Muscle layer of duodenum (tissue), 2 donors: ENCODE data around the gene RIPOR3.
"Not testable (repeated sequence)": the region's sequence is repeated elsewhere in the genome, so short reads cannot be mapped to it uniquely, and the experiment has no call there.

Experiments used
- H3K27ac ChIP-seq: one replicate; pipeline ENCODE4 v1.7.0; 2013; ENCODE audit warnings: mild to moderate bottlenecking, low read length
- H3K27me3 ChIP-seq: one replicate; pipeline ENCODE4 v1.7.0; 2013; ENCODE audit warnings: low read depth, mild to moderate bottlenecking, control low read depth, low read length
- H3K36me3 ChIP-seq, 2 donors: one replicate each; pipeline ENCODE4 v1.7.0; 2013; ENCODE audit warnings: low read length in 2 of 2, control low read depth in 1 of 2, mild to moderate bottlenecking in 1 of 2; ENCODE audit not compliant: insufficient read depth in 2 of 2, control insufficient read depth in 1 of 2
- H3K4me1 ChIP-seq, 2 donors: one replicate each; pipeline ENCODE4 v1.7.0; 2013; ENCODE audit warnings: low read length in 2 of 2, mild to moderate bottlenecking in 2 of 2, control low read depth in 1 of 2, moderate library complexity in 1 of 2; ENCODE audit not compliant: insufficient read depth in 2 of 2, control insufficient read depth in 1 of 2
- H3K4me3 ChIP-seq, 2 donors: one replicate each; pipeline ENCODE4 v1.7.0; 2013; ENCODE audit warnings: low read length in 2 of 2, low read depth in 1 of 2, mild to moderate bottlenecking in 1 of 2
- H3K9me3 ChIP-seq, 2 donors: one replicate each; pipeline ENCODE4 v1.7.0; 2013; ENCODE audit warnings: low read length in 2 of 2, control low read depth in 1 of 2, mild to moderate bottlenecking in 1 of 2; ENCODE audit not compliant: control insufficient read depth in 1 of 2
- donor health status: healthy.

Gene RIPOR3

GRCh38 chr20:50712771-50713656 is 21.7 kb upstream of the RIPOR3 start:
- Histone ChIP-seq H3K4me1 (no peaks in the 10 kb centered on the region), H3K27ac (no peak overlapping the region), H3K4me3 (no peak overlapping the region), H3K36me3 (no peaks in the 10 kb centered on the region), H3K9me3 (no peaks in the 10 kb centered on the region), H3K27me3 (no peaks in the 10 kb centered on the region)

GRCh38 chr20:50711113-50711825 is 19.9 kb upstream of the RIPOR3 start:
- H3K27ac ChIP-seq: no peak overlapping the region
- H3K36me3 ChIP-seq: no peaks in the 10 kb centered on the region
- H3K4me1 ChIP-seq: no peaks in the 10 kb centered on the region
- no peaks in the 10 kb centered on the region for H3K27me3 ChIP-seq
- H3K4me3 ChIP-seq: no peak overlapping the region
- H3K9me3 ChIP-seq: no peaks in the 10 kb centered on the region

- H3K36me3 ChIP-seq: no peaks in the 10 kb centered on the region
- no peak overlapping the region for H3K27ac ChIP-seq
- no peaks in the 10 kb centered on the region for H3K9me3 ChIP-seq
- no peaks in the 10 kb centered on the region for H3K27me3 ChIP-seq
- no peak overlapping the region for H3K4me3 ChIP-seq
- no peaks in the 10 kb centered on the region for H3K4me1 ChIP-seq
Observed at GRCh38 chr20:50710492-50711063, 19.2 kb upstream of the RIPOR3 start.

GRCh38 chr20:50709636-50709973 is 18.3 kb upstream of the RIPOR3 start:
- Histone ChIP-seq H3K4me1 (no peaks in the 10 kb centered on the region), H3K9me3 (no peaks in the 10 kb centered on the region), H3K27me3 (no peaks in the 10 kb centered on the region), H3K27ac (no peak overlapping the region), H3K4me3 (no peak overlapping the region), H3K36me3 (no peaks in the 10 kb centered on the region)

- no peaks in the 10 kb centered on the region for H3K27me3 ChIP-seq
- H3K4me1 ChIP-seq: no peaks in the 10 kb centered on the region
- H3K27ac ChIP-seq: no peak overlapping the region
- no peaks in the 10 kb centered on the region for H3K36me3 ChIP-seq
- H3K9me3 ChIP-seq: no peaks in the 10 kb centered on the region
- no peak overlapping the region for H3K4me3 ChIP-seq
Observed at GRCh38 chr20:50708845-50709635, 17.7 kb upstream of the RIPOR3 start.

GRCh38 chr20:50704971-50705370 is 13.6 kb upstream of the RIPOR3 start:
- no peaks in the 10 kb centered on the region for H3K27me3 ChIP-seq
- H3K36me3 ChIP-seq: no peaks in the 10 kb centered on the region
- no peak overlapping the region for H3K27ac ChIP-seq
- H3K4me3 ChIP-seq: no peak overlapping the region
- H3K4me1 ChIP-seq: no peaks in the 10 kb centered on the region
- H3K9me3 ChIP-seq: no peaks in the 10 kb centered on the region

- Histone ChIP-seq H3K9me3 (no peaks in the 10 kb centered on the region), H3K27me3 (no peaks in the 10 kb centered on the region), H3K27ac (no peak overlapping the region), H3K4me3 (no peak overlapping the region), H3K4me1 (no peaks in the 10 kb centered on the region), H3K36me3 (no peaks in the 10 kb centered on the region)
Observed at GRCh38 chr20:50704514-50704913, 13.2 kb upstream of the RIPOR3 start.

- not testable (repeated sequence) for H3K36me3 ChIP-seq, H3K4me3 ChIP-seq, H3K4me1 ChIP-seq, H3K27me3 ChIP-seq, H3K27ac ChIP-seq, H3K9me3 ChIP-seq
Observed at GRCh38 chr20:50703651-50704438, 12.5 kb upstream of the RIPOR3 start.

- no peaks in the 10 kb centered on the region for H3K4me1 ChIP-seq
- no peaks in the 10 kb centered on the region for H3K9me3 ChIP-seq
- no peaks in the 10 kb centered on the region for H3K27me3 ChIP-seq
- H3K36me3 ChIP-seq: no peaks in the 10 kb centered on the region
- H3K27ac ChIP-seq: no peak overlapping the region
- no peak overlapping the region for H3K4me3 ChIP-seq
Observed at GRCh38 chr20:50701041-50701963, 10.0 kb upstream of the RIPOR3 start.

GRCh38 chr20:50699688-50700087 is 8.3 kb upstream of the RIPOR3 start:
- no peaks in the 10 kb centered on the region for H3K27me3 ChIP-seq
- H3K36me3 ChIP-seq: no peaks in the 10 kb centered on the region
- H3K27ac ChIP-seq: no peak overlapping the region
- H3K4me1 ChIP-seq: peaks cover 0 to 5% of the 10 kb centered on the region in 2 donors
- H3K9me3 ChIP-seq: no peaks in the 10 kb centered on the region
- no peak overlapping the region for H3K4me3 ChIP-seq
